Stimulated activated CD8-positive, alpha-beta memory T cell treated with anti-CD3 and anti-CD28 coated beads, Interleukin-4, amount 100 ng/mL, for 1 hour (primary cell): ENCODE data around the gene IMP3.
"Not testable (repeated sequence)": the region's sequence is repeated elsewhere in the genome, so short reads cannot be mapped to it uniquely, and the experiment has no call there.

Experiments used
- DNase-seq, 2 donors: peaks; one replicate each; pipeline ENCODE4 v3.0.0-alpha.2; 2020; ENCODE audit warnings: low read depth in 2 of 2, low spot score in 1 of 2

Gene IMP3

GRCh38 chr15:75651810-75652543 is 12.0 kb upstream of the IMP3 start:
- DNase-seq: no peak

GRCh38 chr15:75650908-75651809 is 11.1 kb upstream of the IMP3 start:
- no peak for DNase-seq

GRCh38 chr15:75649848-75650247 is 9.8 kb upstream of the IMP3 start:
- DNase-seq: no peak

- DNase-seq: no peak
Measured at GRCh38 chr15:75649045-75649761, 9.2 kb upstream of the IMP3 start.

GRCh38 chr15:75648156-75649000 is 8.4 kb upstream of the IMP3 start:
- no peak for DNase-seq

GRCh38 chr15:75647370-75648155 is 7.5 kb upstream of the IMP3 start, which contains the start of gene SNX33:
Gene SNX33 (plus strand): TSS chr15:75647912. CDS start chr15:75649103, 1,191 bp downstream.
- no peak for DNase-seq

- no peak for DNase-seq
Measured at GRCh38 chr15:75646944-75647364, 6.9 kb upstream of the IMP3 start.

- no peak for DNase-seq
Measured at GRCh38 chr15:75646112-75646943, 6.3 kb upstream of the IMP3 start.

- no peak for DNase-seq
Measured at GRCh38 chr15:75644376-75644775, 4.4 kb upstream of the IMP3 start.

GRCh38 chr15:75641603-75642002 is 1.6 kb upstream of the IMP3 start:
- DNase-seq: no peak

GRCh38 chr15:75641179-75641503 is 1.1 kb upstream of the IMP3 start:
- DNase-seq: no peak

- no peak for DNase-seq
Measured at GRCh38 chr15:75640483-75641178, 607 bp upstream of the IMP3 start.

- no peak for DNase-seq
Measured at GRCh38 chr15:75639191-75639708, 774 bp downstream of the IMP3 start.

GRCh38 chr15:75637245-75638009 is 2.6 kb downstream of the IMP3 start:
- no peak for DNase-seq

- DNase-seq: no peak
Measured at GRCh38 chr15:75636026-75636425, 4.0 kb downstream of the IMP3 start.

- DNase-seq: not testable (repeated sequence)
Measured at GRCh38 chr15:75633922-75634321, 6.1 kb downstream of the IMP3 start.

GRCh38 chr15:75631935-75632334 is 8.1 kb downstream of the IMP3 start:
- DNase-seq: no peak
